Caco-2 (cell line): ENCODE results near the gene EEF2. TPM values are rescaled to one million over a fixed set of nuclear protein-coding genes. Genes with fewer than 3 reads are reported as not detected.

ENCODE experiments used
- BruUV-seq: library from RNA; stranded (reverse); fragments of 400-500 nt; replicated peaks from 2 replicates; lab custom pipeline; 2021; lab: Mats Ljungman, UMichigan
- CTCF ChIA-PET: fragments of 300-600 bp; sonication (Branson Sonifier 250); formaldehyde crosslinking; loops from one replicate; lab custom pipeline; 2022; ENCODE audit warnings: antibody characterized with exemption; lab: Charles Lee
- POLR2A ChIA-PET: fragments of 300-600 bp; sonication (Branson Sonifier 250); formaldehyde crosslinking; loops from one replicate; lab custom pipeline; 2022; ENCODE audit warnings: antibody characterized with exemption; lab: Charles Lee
- DNase-seq, 2 experiments: peaks; one replicate each; pipeline versions ENCODE4 v3.0.0 to v3.0.0-alpha.2; 2020 to 2022
- H3K27me3 ChIP-seq: replicated peaks from 2 replicates; pipeline ENCODE4 v1.6.0; 2011; ENCODE audit warnings: low read length; ENCODE audit not compliant: control insufficient read depth, insufficient read depth
- H3K36me3 ChIP-seq: 2 replicates; pipeline ENCODE4 v1.5.1; 2011; ENCODE audit warnings: low read length; ENCODE audit not compliant: control insufficient read depth, insufficient read depth
- H3K4me1 ChIP-seq: fragments of 250-450 bp; sonication (Bioruptor Pico); 2 replicates; pipeline ENCODE4 v1.5.1; 2020; ENCODE audit warnings: mild to moderate bottlenecking
- H3K4me3 ChIP-seq: 2 replicates; pipeline ENCODE4 v1.5.1; 2011; ENCODE audit warnings: low read depth, mild to moderate bottlenecking, control low read depth, low read length
- H3K9me3 ChIP-seq: fragments of 250-450 bp; sonication (Bioruptor Pico); 2 replicates; pipeline ENCODE4 v1.5.1; 2020; ENCODE audit warnings: mild to moderate bottlenecking, moderate library complexity
- H3K27ac Mint-ChIP-seq: one replicate; pipeline ENCODE4 v1.8.0; 2022; ENCODE audit warnings: mixed read lengths; ENCODE audit not compliant: unreplicated experiment
- H3K27me3 Mint-ChIP-seq: one replicate; pipeline ENCODE4 v1.8.0; 2022; ENCODE audit warnings: mixed read lengths; ENCODE audit not compliant: insufficient read depth, unreplicated experiment
- H3K36me3 Mint-ChIP-seq: one replicate; pipeline ENCODE4 v1.8.0; 2022; ENCODE audit warnings: mild to moderate bottlenecking, mixed read lengths; ENCODE audit not compliant: insufficient read depth, unreplicated experiment
- H3K4me1 Mint-ChIP-seq: one replicate; pipeline ENCODE4 v1.8.0; 2022; ENCODE audit warnings: low read depth, mixed read lengths; ENCODE audit not compliant: unreplicated experiment
- H3K4me3 Mint-ChIP-seq: one replicate; pipeline ENCODE4 v1.8.0; 2022; ENCODE audit warnings: mild to moderate bottlenecking, moderate library complexity, mixed read lengths; ENCODE audit not compliant: unreplicated experiment
- H3K9me3 Mint-ChIP-seq: one replicate; pipeline ENCODE4 v1.8.0; 2022; ENCODE audit warnings: mixed read lengths; ENCODE audit not compliant: unreplicated experiment
- CTCF ChIP-seq, 2 experiments: fragments of 200-600 bp in 1 of 2; IDR thresholded peaks; 1 replicate in 1 of 2; 2 replicates in 1 of 2; pipeline versions ENCODE4 v1.5.1 to v1.8.0; 2011 to 2022; ENCODE audit warnings: antibody characterized with exemption in 1 of 2, control low read depth in 1 of 2, inconsistent platforms in 1 of 2, low read depth in 1 of 2, low read length in 1 of 2, mild to moderate bottlenecking in 1 of 2, moderate library complexity in 1 of 2; ENCODE audit not compliant: insufficient read depth in 1 of 2, severe bottlenecking in 1 of 2, unreplicated experiment in 1 of 2
- intact Hi-C: fragments of 100-400 bp; cut with micrococcal nuclease; formaldehyde crosslinking; loops from one replicate; pipeline ENCODE4 v1.10.0; 2022; ENCODE audit not compliant: unreplicated experiment
- total RNA-seq: library from RNA; stranded (reverse); gene quantifications from 2 replicates; pipeline ENCODE4 v1.2.3, GENCODE V29; 2022

Gene EEF2
- total RNA-seq, 1 experiment from 2014 or later: 2,157 TPM

GRCh38 chr19:3936506-3937442 is 48.5 kb downstream of the EEF2 start:
- no peaks in the 10 kb centered on the region for H3K36me3 Mint-ChIP-seq
- Histone ChIP-seq H3K27me3 (no peaks in the 10 kb centered on the region), H3K4me3 (no peak overlapping the region), H3K36me3 (no peaks in the 10 kb centered on the region), H3K4me1 (no peaks in the 10 kb centered on the region), H3K9me3 (no peaks in the 10 kb centered on the region)
- intact Hi-C loops: no loop called here
- no peak for DNase-seq
- TF ChIP-seq CTCF (IDR thresholded peaks at IDR 0.05; ENCODE audit: insufficient read depth in 1 of 2, low read depth in 1 of 2, low read length in 1 of 2, severe bottlenecking in 1 of 2, unreplicated experiment in 1 of 2): no peak
- H3K9me3 Mint-ChIP-seq: no peaks in the 10 kb centered on the region
- ChIA-PET CTCF (no interaction called here), POLR2A (no interaction called here)
- H3K27me3 Mint-ChIP-seq: no peaks in the 10 kb centered on the region
- H3K4me3 Mint-ChIP-seq: no peak overlapping the region
- no peak overlapping the region for H3K27ac Mint-ChIP-seq
- no peaks in the 10 kb centered on the region for H3K4me1 Mint-ChIP-seq
- BruUV-seq: no TSS peak

GRCh38 chr19:3932931-3933810 is 52.1 kb downstream of the EEF2 start, which contains the start of gene NMRK2:
NMRK2 (plus strand) TSS chr19:3933069; CDS start chr19:3933672, 603 bp downstream.
- Histone ChIP-seq H3K4me3 (no peak within 1 kb of the TSS), H3K9me3 (no peaks in the 10 kb centered on the region), H3K4me1 (no peaks in the 10 kb centered on the region), H3K36me3 (no peaks in the 10 kb centered on the region), H3K27me3 (no peaks in the 10 kb centered on the region)
- intact Hi-C loops: no loop called here
- ChIA-PET CTCF (no interaction called here), POLR2A (no interaction called here)
- Mint-ChIP-seq H3K27me3 (no peaks in the 10 kb centered on the region), H3K36me3 (no peaks in the 10 kb centered on the region), H3K27ac (no peak within 1 kb of the TSS), H3K4me3 (no peak within 1 kb of the TSS), H3K4me1 (no peaks in the 10 kb centered on the region), H3K9me3 (no peaks in the 10 kb centered on the region)
- TF ChIP-seq CTCF (IDR thresholded peaks at IDR 0.05; ENCODE audit: insufficient read depth in 1 of 2, low read depth in 1 of 2, low read length in 1 of 2, severe bottlenecking in 1 of 2, unreplicated experiment in 1 of 2): no peak
- no peak for DNase-seq
- BruUV-seq: no TSS peak

- Histone ChIP-seq H3K27me3 (no peaks in the 10 kb centered on the region), H3K36me3 (no peaks in the 10 kb centered on the region), H3K4me1 (no peaks in the 10 kb centered on the region), H3K9me3 (no peaks in the 10 kb centered on the region), H3K4me3 (no peak overlapping the region)
- no peak for TF ChIP-seq CTCF (IDR thresholded peaks at IDR 0.05; ENCODE audit: insufficient read depth in 1 of 2, low read depth in 1 of 2, low read length in 1 of 2, severe bottlenecking in 1 of 2, unreplicated experiment in 1 of 2)
- POLR2A ChIA-PET: no interaction called here
- CTCF ChIA-PET: no interaction called here
- no TSS peak for BruUV-seq
- H3K4me1 Mint-ChIP-seq: no peaks in the 10 kb centered on the region
- no peak for DNase-seq
- no peaks in the 10 kb centered on the region for H3K27me3 Mint-ChIP-seq
- no peak overlapping the region for H3K4me3 Mint-ChIP-seq
- no peak overlapping the region for H3K27ac Mint-ChIP-seq
- intact Hi-C loops: no loop called here
- no peaks in the 10 kb centered on the region for H3K36me3 Mint-ChIP-seq
- no peaks in the 10 kb centered on the region for H3K9me3 Mint-ChIP-seq
Measured at GRCh38 chr19:3931041-3931440, 54.2 kb downstream of the EEF2 start.
